ENCODE measurements around the gene PIP5K1B.

Gene PIP5K1B

GRCh38 chr9:68731857-68732256 lies 26.8 kb downstream of the PIP5K1B start:
- DNase-seq (ENCODE audit: low spot score in 2 of 2) = no peak
- H3K36me3 ChIP-seq (replicated peaks) = no peaks in the 10 kb centered on the region
- H3K4me3 ChIP-seq = no peak overlapping the region
- peaks cover 18% of the 10 kb centered on the region for H3K27me3 ChIP-seq (ENCODE audit: low read depth)
- in situ Hi-C loops (cut with MboI; ENCODE audit: low sequenced_read_pairs) = no loop called here
- no peaks in the 10 kb centered on the region; the same call in 1 of the 2 replicates for H3K4me1 ChIP-seq
- no peaks in the 10 kb centered on the region for H3K9me3 ChIP-seq

- H3K4me1 ChIP-seq = peaks cover 4% of the 10 kb centered on the region
- in situ Hi-C loops (cut with MboI; ENCODE audit: low sequenced_read_pairs) = no loop called here
- no peaks in the 10 kb centered on the region for H3K9me3 ChIP-seq
- H3K4me3 ChIP-seq = no peak overlapping the region
- no peaks in the 10 kb centered on the region for H3K36me3 ChIP-seq (replicated peaks)
- DNase-seq (ENCODE audit: low spot score in 2 of 2) = no peak
- H3K27me3 ChIP-seq (ENCODE audit: low read depth) = peaks cover 18% of the 10 kb centered on the region
Observed at GRCh38 chr9:68732405-68733020, 27.5 kb downstream of the PIP5K1B start.

- Histone ChIP-seq H3K4me3 (no peak overlapping the region), H3K4me1 (peaks cover 4% of the 10 kb centered on the region), H3K27me3 (ENCODE audit: low read depth) (peaks cover 18% of the 10 kb centered on the region), H3K36me3 (replicated peaks) (no peaks in the 10 kb centered on the region), H3K9me3 (no peaks in the 10 kb centered on the region)
- no peak for DNase-seq (ENCODE audit: low spot score in 2 of 2)
- in situ Hi-C loops (cut with MboI; ENCODE audit: low sequenced_read_pairs) = no loop called here
Observed at GRCh38 chr9:68733021-68733405, 28.0 kb downstream of the PIP5K1B start.

- Histone ChIP-seq H3K27me3 (ENCODE audit: low read depth) (peaks cover 8% of the 10 kb centered on the region; the same call in 1 of the 2 replicates), H3K9me3 (no peaks in the 10 kb centered on the region), H3K36me3 (replicated peaks) (no peaks in the 10 kb centered on the region), H3K4me3 (no peak overlapping the region), H3K4me1 (peaks cover 4% of the 10 kb centered on the region)
- in situ Hi-C loops (cut with MboI; ENCODE audit: low sequenced_read_pairs) = no loop called here
- no peak for DNase-seq (ENCODE audit: low spot score in 2 of 2)
Observed at GRCh38 chr9:68738358-68738757, 33.3 kb downstream of the PIP5K1B start.

- no peaks in the 10 kb centered on the region for H3K36me3 ChIP-seq (replicated peaks)
- H3K4me1 ChIP-seq = peaks cover 4% of the 10 kb centered on the region
- peaks cover 5% of the 10 kb centered on the region; the same call in 1 of the 2 replicates for H3K27me3 ChIP-seq (ENCODE audit: low read depth)
- no peak for DNase-seq (ENCODE audit: low spot score in 2 of 2)
- H3K4me3 ChIP-seq = no peak overlapping the region
- in situ Hi-C loops (cut with MboI; ENCODE audit: low sequenced_read_pairs) = no loop called here
- H3K9me3 ChIP-seq = no peaks in the 10 kb centered on the region
Observed at GRCh38 chr9:68739621-68740174, 34.7 kb downstream of the PIP5K1B start.

GRCh38 chr9:68740561-68740960 lies 35.5 kb downstream of the PIP5K1B start:
- DNase-seq (ENCODE audit: low spot score in 2 of 2) = no peak

GRCh38 chr9:68741234-68741633 lies 36.2 kb downstream of the PIP5K1B start:
- Histone ChIP-seq H3K4me3 (no peak overlapping the region), H3K27me3 (ENCODE audit: low read depth) (peaks cover 3% of the 10 kb centered on the region; the same call in 1 of the 2 replicates), H3K9me3 (no peaks in the 10 kb centered on the region), H3K36me3 (replicated peaks) (no peaks in the 10 kb centered on the region), H3K4me1 (peaks cover 4% of the 10 kb centered on the region)
- in situ Hi-C loops (cut with MboI; ENCODE audit: low sequenced_read_pairs) = no loop called here
- no peak for DNase-seq (ENCODE audit: low spot score in 2 of 2)

More at GRCh38 chr9:68740561-68740960, 35.5 kb downstream of the PIP5K1B start:
- Histone ChIP-seq H3K27me3 (ENCODE audit: low read depth) (peaks cover 3% of the 10 kb centered on the region; the same call in 1 of the 2 replicates), H3K4me1 (peaks cover 4% of the 10 kb centered on the region), H3K4me3 (no peak overlapping the region), H3K36me3 (replicated peaks) (no peaks in the 10 kb centered on the region), H3K9me3 (no peaks in the 10 kb centered on the region)
- in situ Hi-C loops (cut with MboI; ENCODE audit: low sequenced_read_pairs) = no loop called here

GRCh38 chr9:68741704-68742332 lies 36.8 kb downstream of the PIP5K1B start:
- DNase-seq (ENCODE audit: low spot score in 2 of 2) = no peak
- in situ Hi-C loops (cut with MboI; ENCODE audit: low sequenced_read_pairs) = no loop called here
- no peak overlapping the region for H3K4me3 ChIP-seq
- peaks cover 3% of the 10 kb centered on the region; the same call in 1 of the 2 replicates for H3K27me3 ChIP-seq (ENCODE audit: low read depth)
- H3K9me3 ChIP-seq = no peaks in the 10 kb centered on the region
- H3K36me3 ChIP-seq (replicated peaks) = no peaks in the 10 kb centered on the region
- H3K4me1 ChIP-seq = peaks cover 4% of the 10 kb centered on the region

GRCh38 chr9:68742333-68742730 lies 37.3 kb downstream of the PIP5K1B start:
- DNase-seq (ENCODE audit: low spot score in 2 of 2) = no peak
- in situ Hi-C loops (cut with MboI; ENCODE audit: low sequenced_read_pairs) = no loop called here

GRCh38 chr9:68744426-68744825 lies 39.4 kb downstream of the PIP5K1B start:
- H3K4me3 ChIP-seq = no peak overlapping the region
- H3K4me1 ChIP-seq = no peaks in the 10 kb centered on the region
- H3K9me3 ChIP-seq = no peaks in the 10 kb centered on the region
- peaks cover 3% of the 10 kb centered on the region; the same call in 1 of the 2 replicates for H3K27me3 ChIP-seq (ENCODE audit: low read depth)
- in situ Hi-C loops (cut with MboI; ENCODE audit: low sequenced_read_pairs) = no loop called here
- H3K36me3 ChIP-seq (replicated peaks) = no peaks in the 10 kb centered on the region
- DNase-seq (ENCODE audit: low spot score in 2 of 2) = no peak

More at GRCh38 chr9:68742333-68742730, 37.3 kb downstream of the PIP5K1B start:
- Histone ChIP-seq H3K27me3 (ENCODE audit: low read depth) (peaks cover 3% of the 10 kb centered on the region; the same call in 1 of the 2 replicates), H3K4me1 (no peaks in the 10 kb centered on the region), H3K9me3 (no peaks in the 10 kb centered on the region), H3K36me3 (replicated peaks) (no peaks in the 10 kb centered on the region), H3K4me3 (no peak overlapping the region)

- Histone ChIP-seq H3K4me3 (no peak overlapping the region), H3K27me3 (ENCODE audit: low read depth) (no peaks in the 10 kb centered on the region), H3K4me1 (peaks cover 12% of the 10 kb centered on the region), H3K36me3 (replicated peaks) (no peaks in the 10 kb centered on the region), H3K9me3 (no peaks in the 10 kb centered on the region)
- no peak for DNase-seq (ENCODE audit: low spot score in 2 of 2)
- in situ Hi-C loops (cut with MboI; ENCODE audit: low sequenced_read_pairs) = no loop called here
Observed at GRCh38 chr9:68746525-68746924, 41.5 kb downstream of the PIP5K1B start.

- DNase-seq (ENCODE audit: low spot score in 2 of 2) = no peak
- no peaks in the 10 kb centered on the region for H3K36me3 ChIP-seq (replicated peaks)
- in situ Hi-C loops (cut with MboI; ENCODE audit: low sequenced_read_pairs) = no loop called here
- no peaks in the 10 kb centered on the region for H3K27me3 ChIP-seq (ENCODE audit: low read depth)
- H3K9me3 ChIP-seq = no peaks in the 10 kb centered on the region
- H3K4me3 ChIP-seq = no peak overlapping the region
- H3K4me1 ChIP-seq = peaks cover 14% of the 10 kb centered on the region
Observed at GRCh38 chr9:68747043-68747533, 42.0 kb downstream of the PIP5K1B start.

- Histone ChIP-seq H3K4me1 (peaks cover 14% of the 10 kb centered on the region), H3K27me3 (ENCODE audit: low read depth) (no peaks in the 10 kb centered on the region), H3K9me3 (no peaks in the 10 kb centered on the region), H3K36me3 (replicated peaks) (no peaks in the 10 kb centered on the region), H3K4me3 (no peak overlapping the region)
- no peak for DNase-seq (ENCODE audit: low spot score in 2 of 2)
- in situ Hi-C loops (cut with MboI; ENCODE audit: low sequenced_read_pairs) = no loop called here
Observed at GRCh38 chr9:68749135-68749534, 44.1 kb downstream of the PIP5K1B start.

- in situ Hi-C loops (cut with MboI; ENCODE audit: low sequenced_read_pairs) = no loop called here
Observed at GRCh38 chr9:68749579-68750159, 44.6 kb downstream of the PIP5K1B start.

More at GRCh38 chr9:68749579-68750159, 44.6 kb downstream of the PIP5K1B start:
- H3K4me3 ChIP-seq = no peak overlapping the region
- no peak for DNase-seq (ENCODE audit: low spot score in 2 of 2)
- H3K4me1 ChIP-seq = peaks cover 14% of the 10 kb centered on the region
- H3K27me3 ChIP-seq (ENCODE audit: low read depth) = no peaks in the 10 kb centered on the region
- H3K36me3 ChIP-seq (replicated peaks) = no peaks in the 10 kb centered on the region
- H3K9me3 ChIP-seq = no peaks in the 10 kb centered on the region

Measured in HAP-1 (cell line).